Panc1 (cell line): ENCODE measurements around the gene SCIMP. TPM values are rescaled to one million over a fixed set of nuclear protein-coding genes. Genes with fewer than 3 reads are reported as not detected.
"Not testable (repeated sequence)": the region's sequence is repeated elsewhere in the genome, so short reads cannot be mapped to it uniquely, and the experiment has no call there.

Experiments used
- ATAC-seq: fragments of 200-7000 bp; cut with Tn5 transposase; 2 replicates; pipeline ENCODE4 v1.9.1; 2020; ENCODE audit warnings: mild to moderate bottlenecking, moderate library complexity
- BruUV-seq: library from RNA; stranded (reverse); fragments of 400-500 nt; replicated peaks from 2 replicates; lab custom pipeline; 2021; lab: Mats Ljungman, UMichigan
- CTCF ChIA-PET: fragments of 300-600 bp; sonication (Branson Sonifier 250); formaldehyde crosslinking; loops from one replicate; lab custom pipeline; 2022; ENCODE audit warnings: antibody characterized with exemption; lab: Charles Lee
- POLR2A ChIA-PET: fragments of 300-600 bp; sonication (Branson Sonifier 250); formaldehyde crosslinking; loops from one replicate; lab custom pipeline; 2022; ENCODE audit warnings: antibody characterized with exemption; lab: Charles Lee
- DNase-seq: peaks from one replicate; pipeline ENCODE4 v3.0.0-alpha.2; 2010; ENCODE audit warnings: low read depth, low spot score
- H3K27ac ChIP-seq: 2 replicates; pipeline ENCODE4 v1.5.1; 2011; ENCODE audit warnings: mild to moderate bottlenecking, low read length, inconsistent platforms
- H3K27me3 ChIP-seq: fragments of 200-500 bp; sonication (Bioruptor generic); 2 replicates; pipeline ENCODE4 v1.6.0; 2014; ENCODE audit warnings: low read length, inconsistent platforms; ENCODE audit not compliant: control insufficient read depth, insufficient read depth
- H3K36me3 ChIP-seq: fragments of 200-500 bp; sonication (Bioruptor generic); 2 replicates; pipeline ENCODE4 v1.5.1; 2014; ENCODE audit warnings: inconsistent platforms, mild to moderate bottlenecking, low read length, moderate library complexity; ENCODE audit not compliant: control insufficient read depth, insufficient read depth
- H3K4me1 ChIP-seq: 2 replicates; pipeline ENCODE4 v1.5.1; 2011; ENCODE audit warnings: inconsistent platforms, mild to moderate bottlenecking, low read length, moderate library complexity; ENCODE audit not compliant: control insufficient read depth, insufficient read depth
- H3K4me3 ChIP-seq, 2 experiments: 2 replicates each; pipeline ENCODE4 v1.5.1; 2011 to 2012; ENCODE audit warnings: low read depth in 2 of 2, low read length in 2 of 2, mild to moderate bottlenecking in 2 of 2, inconsistent platforms in 1 of 2, moderate library complexity in 1 of 2
- H3K9me3 ChIP-seq: fragments of 200-500 bp; sonication (Bioruptor generic); 2 replicates; pipeline ENCODE4 v1.5.1; 2014; ENCODE audit warnings: low read depth, mild to moderate bottlenecking, inconsistent platforms, low read length, moderate library complexity; ENCODE audit not compliant: control insufficient read depth, insufficient read depth
- CTCF ChIP-seq: fragments of 450-650 bp; IDR thresholded peaks from 2 replicates; pipeline ENCODE4 v1.5.1; 2017; ENCODE audit warnings: mild to moderate bottlenecking
- POLR2AphosphoS5 ChIP-seq: IDR thresholded peaks from 2 replicates; pipeline ENCODE4 v1.6.1; 2012; ENCODE audit warnings: mild to moderate bottlenecking, low read depth, low read length, moderate library complexity
- REST ChIP-seq, 2 experiments: IDR thresholded peaks; 2 replicates each; pipeline ENCODE4 v1.6.1; 2011 to 2012; ENCODE audit warnings: low read depth in 2 of 2, control low read depth in 1 of 2, low read length in 1 of 2, mild to moderate bottlenecking in 1 of 2, moderate library complexity in 1 of 2; ENCODE audit not compliant: insufficient read depth in 1 of 2
- SIN3A ChIP-seq: IDR thresholded peaks from 2 replicates; pipeline ENCODE4 v1.6.1; 2012; ENCODE audit warnings: low read depth, mild to moderate bottlenecking, low read length, moderate library complexity, borderline replicate concordance; ENCODE audit not compliant: insufficient read depth
- TCF7L2 ChIP-seq: IDR thresholded peaks from 2 replicates; pipeline ENCODE4 v1.6.1; 2011; ENCODE audit warnings: mild to moderate bottlenecking, low read depth, low read length, inconsistent platforms
- in situ Hi-C: cut with HindIII; loops from 2 replicates; pipeline ENCODE4 v1.10.0; 2016; ENCODE audit warnings: low sequenced_read_pairs, low pct_unique_long_range_greater_than_20kb
- intact Hi-C: fragments of 100-400 bp; cut with micrococcal nuclease; formaldehyde crosslinking; loops from one replicate; pipeline ENCODE4 v1.10.0; 2022; ENCODE audit not compliant: unreplicated experiment
- total RNA-seq: library from RNA; stranded (reverse); gene quantifications from one replicate; pipeline ENCODE4 v1.2.1, GENCODE V29; 2021; ENCODE audit not compliant: unreplicated experiment

SCIMP gene
- total RNA-seq, 1 experiment from 2014 or later, result not detected

DNA sequence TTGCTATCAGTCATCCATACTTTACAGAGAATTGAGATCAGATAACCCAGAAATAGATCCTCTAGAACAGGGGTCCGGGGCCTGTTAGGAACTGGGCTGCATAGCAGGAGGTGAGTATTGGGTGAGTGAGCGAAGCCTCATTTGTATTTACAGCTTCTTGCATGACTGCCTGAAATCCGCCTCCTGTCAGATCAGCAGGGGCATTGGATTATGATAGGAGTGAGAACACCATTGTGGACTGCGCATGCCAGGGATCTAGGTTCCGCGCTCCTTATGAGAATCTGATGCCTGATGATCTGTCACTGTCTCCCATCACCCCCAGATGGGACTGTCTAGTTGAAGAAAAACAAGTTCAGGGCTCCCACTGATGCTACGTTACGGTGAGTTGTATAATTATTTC is 13.0 kb upstream of the SCIMP start:
- ATAC-seq (no peak), DNase-seq (no peak)
- in situ Hi-C loops, result no loop called here
- Histone ChIP-seq H3K9me3 (no peaks in the 10 kb centered on the region), H3K27me3 (no peaks in the 10 kb centered on the region), H3K4me3 (no peak overlapping the region), H3K36me3 (no peaks in the 10 kb centered on the region), H3K27ac (no peak overlapping the region), H3K4me1 (no peaks in the 10 kb centered on the region)
- ChIA-PET CTCF (interaction anchor here (0.6 kb wide), 1 partner anchor 64 kb away, joined by 4 read pairs; no protein-coding TSS in a partner anchor), POLR2A (no interaction called here)
- no TSS peak for BruUV-seq
- TF ChIP-seq CTCF, result no peak
- intact Hi-C loops, result no loop called here

DNA sequence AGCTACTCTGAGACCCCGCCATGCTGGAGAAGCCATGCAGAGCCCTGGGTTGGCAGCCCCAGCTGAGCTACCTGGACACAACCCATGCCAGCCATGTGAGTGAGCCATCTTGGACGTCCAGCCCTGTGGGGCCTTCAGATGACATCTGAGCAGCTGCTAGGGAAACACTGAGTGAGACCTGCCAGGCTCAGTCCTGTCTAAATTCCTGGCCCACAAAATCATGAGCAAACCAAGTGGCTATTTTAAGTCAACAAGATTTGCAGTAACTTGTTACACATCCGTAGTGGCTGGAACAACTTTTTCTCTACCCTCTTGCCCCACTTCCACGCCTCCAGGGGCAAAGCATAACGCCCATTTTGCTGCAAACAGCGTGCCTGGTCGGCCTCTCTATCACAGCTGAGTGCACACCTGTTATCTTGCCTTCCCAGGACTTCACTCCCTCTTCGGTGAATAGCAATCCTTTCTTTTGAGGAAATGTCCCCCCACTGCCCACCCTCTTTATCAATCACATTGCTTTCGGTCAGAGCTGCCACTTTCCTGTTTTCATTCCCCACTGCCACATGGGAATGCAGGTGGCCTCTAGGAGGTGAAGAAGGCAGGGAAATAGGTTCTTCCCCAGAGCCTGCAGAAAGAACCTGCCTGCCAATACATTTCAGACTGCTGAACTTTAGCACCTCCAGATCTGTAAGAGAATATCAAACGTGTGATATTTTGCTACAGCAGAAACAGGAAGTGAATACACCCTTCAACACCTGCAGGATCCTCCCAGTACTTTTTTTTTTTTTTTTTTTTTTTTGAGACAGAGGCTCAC is 7.4 kb upstream of the SCIMP start:
- in situ Hi-C loops (no loop called here), intact Hi-C loops (no loop called here)
- DNase-seq (no peak), ATAC-seq (no peak)
- H3K36me3 ChIP-seq, result no peaks in the 10 kb centered on the region
- H3K27ac ChIP-seq, result no peak overlapping the region
- CTCF ChIA-PET, result no interaction called here
- no peak overlapping the region for H3K4me3 ChIP-seq
- H3K9me3 ChIP-seq, result no peaks in the 10 kb centered on the region
- POLR2A ChIA-PET, result no interaction called here
- no TSS peak for BruUV-seq
- no peaks in the 10 kb centered on the region for H3K4me1 ChIP-seq
- no peaks in the 10 kb centered on the region for H3K27me3 ChIP-seq
- TF ChIP-seq POLR2AphosphoS5 (no peak), CTCF (no peak), REST (IDR thresholded peaks at IDR 0.05; ENCODE audit: insufficient read depth in 1 of 2, low read depth in 2 of 2, low read length in 1 of 2) (no peak), TCF7L2 (no peak), SIN3A (no peak)

DNA sequence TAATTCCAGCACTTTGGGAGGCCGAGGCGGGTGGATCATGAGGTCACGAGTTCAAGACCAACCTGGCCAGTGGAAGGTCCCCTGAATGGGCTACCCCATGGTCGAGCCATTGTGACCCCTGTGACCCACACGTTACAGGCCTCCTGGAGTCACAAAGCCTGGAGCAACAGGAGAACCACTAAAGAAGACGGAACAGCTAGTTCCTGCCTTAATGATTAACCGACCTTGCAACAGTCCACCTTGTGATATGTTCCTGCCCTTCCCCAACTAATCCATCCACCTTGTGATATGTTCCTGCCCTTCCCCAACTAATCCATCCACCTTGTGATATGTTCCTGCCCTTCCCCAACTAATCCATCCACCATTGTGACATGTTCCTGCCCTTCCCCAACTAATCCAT is 5.1 kb upstream of the SCIMP start:
- CTCF ChIA-PET, H3K9me3 ChIP-seq, in situ Hi-C loops, H3K4me3 ChIP-seq, POLR2A ChIA-PET, H3K36me3 ChIP-seq, DNase-seq, H3K27ac ChIP-seq, BruUV-seq, H3K27me3 ChIP-seq, H3K4me1 ChIP-seq, ATAC-seq: not testable (repeated sequence)
- intact Hi-C loops, result loop anchor here (5.0 kb wide), 1 partner anchor 42 kb away; no protein-coding TSS in a partner anchor
